ENCODE data around the gene COX4I1. TPM values are rescaled to one million over a fixed set of nuclear protein-coding genes. Genes with fewer than 3 reads are reported as not detected.

Gene COX4I1
- total RNA-seq, 1 experiment from 2014 or later: 429 TPM

GRCh38 chr16:85854935-85855334 is 55.4 kb downstream of the COX4I1 start:
- TF ChIP-seq TCF7L2 (IDR thresholded peaks at IDR 0.05; ENCODE audit: low read depth, low read length) (no peak), SIN3A (IDR thresholded peaks at IDR 0.05; ENCODE audit: borderline replicate concordance, insufficient read depth, low read depth, low read length) (no peak), POLR2AphosphoS5 (IDR thresholded peaks at IDR 0.05; ENCODE audit: low read depth, low read length) (no peak)
- TF ChIP-seq, protein P1, sequence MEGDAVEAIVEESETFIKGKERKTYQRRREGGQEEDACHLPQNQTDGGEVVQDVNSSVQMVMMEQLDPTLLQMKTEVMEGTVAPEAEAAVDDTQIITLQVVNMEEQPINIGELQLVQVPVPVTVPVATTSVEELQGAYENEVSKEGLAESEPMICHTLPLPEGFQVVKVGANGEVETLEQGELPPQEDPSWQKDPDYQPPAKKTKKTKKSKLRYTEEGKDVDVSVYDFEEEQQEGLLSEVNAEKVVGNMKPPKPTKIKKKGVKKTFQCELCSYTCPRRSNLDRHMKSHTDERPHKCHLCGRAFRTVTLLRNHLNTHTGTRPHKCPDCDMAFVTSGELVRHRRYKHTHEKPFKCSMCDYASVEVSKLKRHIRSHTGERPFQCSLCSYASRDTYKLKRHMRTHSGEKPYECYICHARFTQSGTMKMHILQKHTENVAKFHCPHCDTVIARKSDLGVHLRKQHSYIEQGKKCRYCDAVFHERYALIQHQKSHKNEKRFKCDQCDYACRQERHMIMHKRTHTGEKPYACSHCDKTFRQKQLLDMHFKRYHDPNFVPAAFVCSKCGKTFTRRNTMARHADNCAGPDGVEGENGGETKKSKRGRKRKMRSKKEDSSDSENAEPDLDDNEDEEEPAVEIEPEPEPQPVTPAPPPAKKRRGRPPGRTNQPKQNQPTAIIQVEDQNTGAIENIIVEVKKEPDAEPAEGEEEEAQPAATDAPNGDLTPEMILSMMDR (IDR thresholded peaks at IDR 0.05): no peak
- TF ChIP-seq, protein P2, sequence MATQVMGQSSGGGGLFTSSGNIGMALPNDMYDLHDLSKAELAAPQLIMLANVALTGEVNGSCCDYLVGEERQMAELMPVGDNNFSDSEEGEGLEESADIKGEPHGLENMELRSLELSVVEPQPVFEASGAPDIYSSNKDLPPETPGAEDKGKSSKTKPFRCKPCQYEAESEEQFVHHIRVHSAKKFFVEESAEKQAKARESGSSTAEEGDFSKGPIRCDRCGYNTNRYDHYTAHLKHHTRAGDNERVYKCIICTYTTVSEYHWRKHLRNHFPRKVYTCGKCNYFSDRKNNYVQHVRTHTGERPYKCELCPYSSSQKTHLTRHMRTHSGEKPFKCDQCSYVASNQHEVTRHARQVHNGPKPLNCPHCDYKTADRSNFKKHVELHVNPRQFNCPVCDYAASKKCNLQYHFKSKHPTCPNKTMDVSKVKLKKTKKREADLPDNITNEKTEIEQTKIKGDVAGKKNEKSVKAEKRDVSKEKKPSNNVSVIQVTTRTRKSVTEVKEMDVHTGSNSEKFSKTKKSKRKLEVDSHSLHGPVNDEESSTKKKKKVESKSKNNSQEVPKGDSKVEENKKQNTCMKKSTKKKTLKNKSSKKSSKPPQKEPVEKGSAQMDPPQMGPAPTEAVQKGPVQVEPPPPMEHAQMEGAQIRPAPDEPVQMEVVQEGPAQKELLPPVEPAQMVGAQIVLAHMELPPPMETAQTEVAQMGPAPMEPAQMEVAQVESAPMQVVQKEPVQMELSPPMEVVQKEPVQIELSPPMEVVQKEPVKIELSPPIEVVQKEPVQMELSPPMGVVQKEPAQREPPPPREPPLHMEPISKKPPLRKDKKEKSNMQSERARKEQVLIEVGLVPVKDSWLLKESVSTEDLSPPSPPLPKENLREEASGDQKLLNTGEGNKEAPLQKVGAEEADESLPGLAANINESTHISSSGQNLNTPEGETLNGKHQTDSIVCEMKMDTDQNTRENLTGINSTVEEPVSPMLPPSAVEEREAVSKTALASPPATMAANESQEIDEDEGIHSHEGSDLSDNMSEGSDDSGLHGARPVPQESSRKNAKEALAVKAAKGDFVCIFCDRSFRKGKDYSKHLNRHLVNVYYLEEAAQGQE (IDR thresholded peaks at IDR 0.05; ENCODE audit: insufficient read depth in 1 of 2, low read depth in 2 of 2, low read length in 1 of 2): no peak
- intact Hi-C loops (cut with micrococcal nuclease; ENCODE audit: unreplicated experiment): no loop called here
- H3K36me3 ChIP-seq (ENCODE audit: control insufficient read depth, insufficient read depth, low read length): no peaks in the 10 kb centered on the region
- no peak overlapping the region for H3K27ac ChIP-seq (ENCODE audit: low read length)
- ATAC-seq: no peak
- no peak overlapping the region for H3K4me3 ChIP-seq (ENCODE audit: low read depth in 2 of 2, low read length in 2 of 2)
- H3K27me3 ChIP-seq (ENCODE audit: control insufficient read depth, insufficient read depth, low read length): no peaks in the 10 kb centered on the region; the same call in 1 of the 2 replicates
- CTCF ChIA-PET: no interaction called here
- DNase-seq (ENCODE audit: low read depth, low spot score): no peak
- H3K4me1 ChIP-seq (ENCODE audit: control insufficient read depth, insufficient read depth, low read length): no peaks in the 10 kb centered on the region
- H3K9me3 ChIP-seq (ENCODE audit: control insufficient read depth, insufficient read depth, low read depth, low read length): no peaks in the 10 kb centered on the region
- in situ Hi-C loops (cut with HindIII; ENCODE audit: low pct_unique_long_range_greater_than_20kb, low sequenced_read_pairs): no loop called here
- BruUV-seq (replicated peaks): no TSS peak
- POLR2A ChIA-PET: no interaction called here

GRCh38 chr16:85856079-85856478 is 56.6 kb downstream of the COX4I1 start:
- H3K27me3 ChIP-seq (ENCODE audit: control insufficient read depth, insufficient read depth, low read length): no peaks in the 10 kb centered on the region; the same call in 1 of the 2 replicates
- H3K4me3 ChIP-seq (ENCODE audit: low read depth in 2 of 2, low read length in 2 of 2): no peak overlapping the region
- intact Hi-C loops (cut with micrococcal nuclease; ENCODE audit: unreplicated experiment): no loop called here
- H3K36me3 ChIP-seq (ENCODE audit: control insufficient read depth, insufficient read depth, low read length): no peaks in the 10 kb centered on the region
- ATAC-seq (no peak), DNase-seq (ENCODE audit: low read depth, low spot score) (no peak)
- ChIA-PET CTCF (no interaction called here), POLR2A (no interaction called here)
- in situ Hi-C loops (cut with HindIII; ENCODE audit: low pct_unique_long_range_greater_than_20kb, low sequenced_read_pairs): no loop called here
- H3K27ac ChIP-seq (ENCODE audit: low read length): no peak overlapping the region
- H3K9me3 ChIP-seq (ENCODE audit: control insufficient read depth, insufficient read depth, low read depth, low read length): no peaks in the 10 kb centered on the region
- TF ChIP-seq POLR2AphosphoS5 (IDR thresholded peaks at IDR 0.05; ENCODE audit: low read depth, low read length): no peak
- TF ChIP-seq, protein P2 (IDR thresholded peaks at IDR 0.05; ENCODE audit: insufficient read depth in 1 of 2, low read depth in 2 of 2, low read length in 1 of 2): no peak
- TF ChIP-seq, protein P1 (IDR thresholded peaks at IDR 0.05): no peak
- no peak for TF ChIP-seq SIN3A (IDR thresholded peaks at IDR 0.05; ENCODE audit: borderline replicate concordance, insufficient read depth, low read depth, low read length)
- TF ChIP-seq TCF7L2 (IDR thresholded peaks at IDR 0.05; ENCODE audit: low read depth, low read length): no peak
- H3K4me1 ChIP-seq (ENCODE audit: control insufficient read depth, insufficient read depth, low read length): no peaks in the 10 kb centered on the region
- no TSS peak for BruUV-seq (replicated peaks)
